Glomerular endothelial cell (primary cell): ENCODE data around the gene PDGFC. TPM values are rescaled to one million over a fixed set of nuclear protein-coding genes. Genes with fewer than 3 reads are reported as not detected.

ENCODE experiments used
- DNase-seq: peaks from one replicate; pipeline ENCODE4 v3.0.0-alpha.2; 2011; ENCODE audit warnings: low read depth, low spot score; ENCODE audit errors: extremely low read depth
- total RNA-seq: library from RNA; depleted of rRNA; stranded (reverse); fragments of >200 nt; gene quantifications from 2 replicates; pipeline ENCODE4 v1.2.3, GENCODE V29; 2015

Gene PDGFC, protein sequence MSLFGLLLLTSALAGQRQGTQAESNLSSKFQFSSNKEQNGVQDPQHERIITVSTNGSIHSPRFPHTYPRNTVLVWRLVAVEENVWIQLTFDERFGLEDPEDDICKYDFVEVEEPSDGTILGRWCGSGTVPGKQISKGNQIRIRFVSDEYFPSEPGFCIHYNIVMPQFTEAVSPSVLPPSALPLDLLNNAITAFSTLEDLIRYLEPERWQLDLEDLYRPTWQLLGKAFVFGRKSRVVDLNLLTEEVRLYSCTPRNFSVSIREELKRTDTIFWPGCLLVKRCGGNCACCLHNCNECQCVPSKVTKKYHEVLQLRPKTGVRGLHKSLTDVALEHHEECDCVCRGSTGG
- 10.9 and 13.7 TPM in 2 replicates for total RNA-seq

DNA sequence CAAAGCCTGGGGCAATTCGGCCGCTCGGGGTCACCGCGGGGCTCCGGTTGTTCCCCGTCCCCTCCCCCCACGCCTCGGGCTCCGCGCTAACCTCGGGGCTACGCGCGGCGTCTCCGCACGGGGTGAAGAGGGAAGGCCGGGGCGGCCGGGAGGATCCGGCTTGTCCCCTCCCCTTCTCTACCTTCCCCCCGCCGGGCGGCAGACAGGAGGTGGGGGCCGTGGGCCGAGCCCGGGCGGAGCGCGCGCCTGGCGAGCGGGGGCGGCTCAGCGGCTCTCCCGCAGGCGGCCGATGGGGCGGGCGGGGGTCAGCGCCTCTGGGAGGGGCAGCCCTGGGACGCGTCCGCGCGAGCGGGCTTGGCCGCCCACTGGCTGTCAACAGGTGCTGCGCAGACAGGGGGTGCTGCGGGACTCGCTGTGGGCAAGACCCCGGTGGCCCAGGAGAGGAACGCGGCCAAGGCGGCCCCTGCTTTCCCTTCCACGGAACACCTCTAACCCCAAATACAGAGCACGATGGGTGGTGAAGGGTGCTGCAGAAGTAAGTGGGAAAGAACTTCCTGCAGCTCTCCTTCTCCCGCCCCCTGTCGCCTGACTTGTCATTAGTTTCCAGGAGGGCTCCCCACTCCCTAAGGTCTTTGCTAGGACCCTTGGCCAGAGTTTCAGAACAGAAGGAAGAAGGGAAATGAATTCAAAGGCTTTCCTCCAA lies at the start of gene PDGFC:
TSS of gene PDGFC (minus strand) at position 124 of the 703 bp plus-strand sequence. CDS start 896 bp downstream, outside the sequence.
- DNase-seq: no peak

DNA sequence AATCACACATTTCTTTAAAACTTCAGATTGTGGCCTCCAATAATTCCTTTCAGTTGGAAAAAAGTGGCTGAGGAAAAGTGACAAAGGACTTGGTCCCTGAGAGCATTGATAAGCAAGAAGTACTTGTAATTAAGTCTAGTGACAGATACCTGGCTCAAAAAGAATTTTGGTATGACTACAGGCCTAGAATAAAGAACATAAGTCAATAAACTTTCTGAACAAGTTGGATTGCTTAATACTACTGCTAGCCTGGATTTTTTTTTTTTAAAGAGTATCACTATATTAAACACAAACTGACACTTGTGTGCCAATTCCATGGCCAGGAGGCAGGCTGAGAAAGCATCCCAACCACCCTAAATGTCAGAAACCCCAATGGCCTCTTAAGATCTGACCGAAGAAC lies 49.3 kb upstream of the PDGFC start:
- DNase-seq: no peak

DNA sequence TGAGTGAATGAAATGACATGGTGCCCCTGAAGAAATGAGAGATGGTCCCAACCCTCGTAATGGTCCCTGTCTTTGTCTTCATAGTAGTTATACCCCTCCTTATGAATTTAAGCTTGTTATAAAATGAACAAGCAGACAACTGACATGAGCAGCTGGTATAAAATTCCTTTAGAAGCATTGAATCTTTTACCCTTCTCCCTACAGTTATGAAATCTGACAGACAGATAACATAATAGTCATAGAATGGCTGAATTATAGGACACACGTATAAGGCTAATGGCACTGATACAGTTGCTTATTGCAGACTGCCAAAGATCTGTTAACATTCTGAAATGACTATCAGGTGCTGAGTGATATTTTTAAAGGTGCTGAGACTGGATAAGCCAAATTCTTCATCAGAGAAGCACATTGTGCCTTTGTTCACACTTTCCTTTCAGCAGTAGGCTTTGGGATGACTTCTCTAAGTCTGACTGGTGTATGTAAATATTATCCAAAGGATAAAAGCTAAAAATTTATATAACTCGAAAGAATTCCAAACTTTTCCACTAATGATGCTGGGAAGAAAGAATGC lies 47.4 kb upstream of the PDGFC start:
- DNase-seq: no peak

DNA sequence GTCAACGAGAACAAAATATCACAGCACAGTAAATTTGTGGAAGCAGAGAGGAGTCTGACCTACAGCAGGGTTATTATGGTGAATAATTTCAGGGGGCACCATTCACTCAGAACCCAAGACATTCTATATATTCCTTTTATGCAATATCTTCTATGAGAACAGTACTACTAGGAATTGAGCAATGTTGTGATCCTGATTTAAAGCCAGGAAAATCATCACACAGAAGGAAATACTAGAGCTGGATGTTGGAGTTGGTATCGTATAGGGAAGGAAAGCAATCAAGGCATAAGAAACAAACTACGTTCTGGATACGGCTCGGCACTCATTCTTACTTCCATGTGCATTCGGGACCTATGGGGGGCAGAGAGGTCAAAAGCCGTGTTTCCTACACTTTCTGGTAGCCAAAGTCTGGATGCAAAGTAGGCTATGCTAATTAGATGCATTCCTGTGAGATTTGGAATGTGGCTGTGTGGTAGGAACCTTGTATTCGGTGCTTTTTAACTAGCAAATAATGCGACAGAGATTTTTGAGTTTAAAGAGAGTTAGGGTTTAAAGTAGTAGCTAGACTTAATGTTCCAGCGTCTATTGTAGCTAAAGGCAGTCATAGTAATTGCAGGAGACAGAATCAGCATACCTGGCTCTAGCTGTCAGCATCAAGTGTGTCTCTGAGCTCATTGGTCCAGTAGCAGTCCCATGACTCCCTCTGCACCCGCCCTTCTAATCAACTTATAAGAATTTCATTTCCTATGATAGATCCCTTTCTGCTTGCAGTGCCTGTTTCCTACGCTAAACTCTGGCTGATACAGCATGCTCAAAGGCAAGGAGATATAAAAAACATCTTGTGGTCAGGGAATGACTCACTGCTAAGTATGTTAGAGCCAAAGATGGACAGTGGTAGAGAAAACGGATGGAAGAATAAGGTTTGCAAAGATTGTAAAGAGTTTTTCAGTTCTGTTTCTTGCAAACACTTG lies 43.3 kb upstream of the PDGFC start:
- DNase-seq: no peak

DNA sequence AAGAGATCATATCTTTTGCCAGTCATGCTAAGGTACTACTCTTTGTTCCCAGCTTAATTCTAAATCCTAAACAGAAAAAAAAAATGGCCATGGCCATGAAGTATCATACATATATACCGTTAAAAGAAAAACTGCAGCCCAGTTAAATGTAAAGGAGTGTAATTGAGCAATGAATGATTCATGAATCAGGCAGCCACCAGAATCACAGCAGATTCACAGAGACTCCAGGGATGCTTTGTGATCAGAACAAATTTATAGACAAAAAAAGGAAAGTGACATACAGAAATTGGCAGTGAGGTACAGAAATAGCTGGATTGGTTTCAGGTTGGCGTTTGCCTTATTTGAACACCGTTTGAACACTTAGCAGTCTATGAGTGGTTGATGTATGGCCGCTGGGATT lies 42.1 kb upstream of the PDGFC start:
- no peak for DNase-seq

- no peak for DNase-seq
Observed at GRCh38 chr4:157012781-157013180, 41.2 kb upstream of the PDGFC start.

- DNase-seq: no peak
Observed at GRCh38 chr4:157012296-157012695, 40.7 kb upstream of the PDGFC start.

DNA sequence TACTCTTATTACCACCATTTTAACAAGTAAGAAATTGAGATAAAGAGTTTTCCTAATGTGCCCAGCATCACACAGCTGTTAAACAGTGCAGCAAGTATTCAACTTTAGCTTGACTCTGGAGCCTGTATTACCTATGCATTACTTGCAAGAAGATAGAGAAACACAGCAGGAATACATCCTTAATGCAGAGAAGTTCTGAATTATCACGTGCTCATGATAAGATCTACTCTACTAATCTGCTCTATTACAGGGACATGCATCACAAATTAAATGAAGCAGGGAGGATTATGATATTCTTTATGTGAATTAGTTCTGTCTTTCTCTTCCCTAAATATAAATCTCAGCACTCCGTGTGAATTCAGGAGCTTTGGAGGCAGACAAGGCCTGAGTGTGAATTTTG lies 39.0 kb upstream of the PDGFC start:
- no peak for DNase-seq

DNA sequence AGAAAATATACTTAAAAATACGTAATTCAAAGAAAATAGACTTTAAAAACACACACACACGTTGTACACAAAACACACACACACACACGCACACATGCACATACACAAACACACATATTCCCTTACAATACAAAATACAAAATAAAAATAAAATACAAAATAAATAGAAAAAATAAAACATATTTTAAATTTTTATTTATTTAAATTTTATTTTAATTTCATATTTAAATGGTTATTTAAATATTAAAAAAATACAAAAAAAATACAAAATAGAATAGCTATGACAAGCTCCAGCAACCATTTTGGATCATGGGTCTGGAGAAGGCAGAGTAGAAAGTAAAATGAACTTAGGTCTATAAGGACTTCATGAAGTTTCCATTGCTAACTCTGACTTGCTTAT lies 34.2 kb upstream of the PDGFC start:
- DNase-seq: no peak

GRCh38 chr4:157005193-157005592 lies 33.6 kb upstream of the PDGFC start:
- no peak for DNase-seq

GRCh38 chr4:157004279-157005161 lies 32.9 kb upstream of the PDGFC start:
- DNase-seq: no peak

DNA sequence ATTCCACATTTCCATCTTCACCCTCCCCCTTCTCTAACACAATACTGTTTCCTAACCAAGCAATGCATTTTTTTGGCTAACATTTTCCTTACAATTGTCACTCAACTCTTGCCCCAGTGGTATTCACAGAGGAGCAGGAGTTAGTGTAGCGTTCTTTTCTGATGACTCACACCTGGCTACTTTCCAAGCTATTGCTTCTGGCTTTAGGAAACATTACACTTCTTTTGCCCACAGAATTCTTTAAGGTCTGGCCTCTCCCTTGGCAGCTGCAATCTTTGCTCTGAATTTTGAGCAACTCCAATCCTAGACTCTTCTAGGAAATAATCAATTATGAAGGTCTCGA lies 27.5 kb upstream of the PDGFC start:
- peak; percentile 100 for DNase-seq

DNA sequence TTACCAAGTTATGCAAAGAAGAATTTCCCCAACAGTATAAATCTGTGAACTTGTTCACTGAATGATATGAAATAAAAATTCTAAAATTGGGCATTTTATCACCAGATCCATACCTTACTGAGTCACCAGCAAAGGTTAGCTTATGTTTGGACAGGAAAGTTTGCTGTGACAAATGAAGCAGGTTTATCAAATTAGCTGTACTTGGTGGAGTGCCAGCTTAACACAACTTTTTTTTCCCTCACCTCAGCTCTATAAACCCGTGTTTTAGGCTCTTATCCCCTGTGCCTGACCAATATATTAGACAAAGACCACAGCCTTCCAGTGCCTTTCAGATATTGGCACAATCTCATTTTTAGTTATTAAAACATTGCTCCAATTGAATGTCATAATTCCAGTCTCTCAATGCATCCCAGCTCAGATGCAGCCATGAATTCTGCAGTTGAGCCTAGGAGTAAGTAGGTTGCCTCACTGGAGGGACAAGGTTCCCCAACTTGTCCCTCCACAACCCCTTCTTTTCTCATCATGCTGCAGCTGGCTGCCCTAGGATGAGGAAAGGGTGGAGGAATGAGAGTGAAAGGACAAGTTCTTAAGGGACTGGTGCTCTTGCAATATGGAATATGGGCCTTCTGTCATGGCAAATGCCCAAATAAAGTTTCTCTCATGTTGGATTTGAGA lies 27.0 kb upstream of the PDGFC start:
- DNase-seq: no peak

DNA sequence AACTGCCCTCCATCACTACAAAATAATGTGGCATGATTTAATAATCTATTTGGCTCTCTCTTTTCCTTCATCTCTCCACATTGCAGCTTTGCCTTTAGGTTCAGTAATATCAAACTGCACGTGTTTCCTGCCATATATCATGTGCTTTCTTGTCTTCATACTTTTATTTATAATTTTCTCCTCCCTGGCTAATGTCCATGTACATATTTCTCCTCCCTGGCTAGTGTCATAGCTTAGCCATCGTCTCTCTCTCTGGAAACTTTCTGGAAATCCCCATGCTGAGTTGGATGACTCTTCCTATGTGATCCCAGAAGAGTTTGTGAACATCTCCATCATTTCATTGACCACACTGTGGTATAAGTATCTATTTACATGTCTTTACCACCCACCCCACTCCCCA lies 21.3 kb upstream of the PDGFC start:
- no peak for DNase-seq

DNA sequence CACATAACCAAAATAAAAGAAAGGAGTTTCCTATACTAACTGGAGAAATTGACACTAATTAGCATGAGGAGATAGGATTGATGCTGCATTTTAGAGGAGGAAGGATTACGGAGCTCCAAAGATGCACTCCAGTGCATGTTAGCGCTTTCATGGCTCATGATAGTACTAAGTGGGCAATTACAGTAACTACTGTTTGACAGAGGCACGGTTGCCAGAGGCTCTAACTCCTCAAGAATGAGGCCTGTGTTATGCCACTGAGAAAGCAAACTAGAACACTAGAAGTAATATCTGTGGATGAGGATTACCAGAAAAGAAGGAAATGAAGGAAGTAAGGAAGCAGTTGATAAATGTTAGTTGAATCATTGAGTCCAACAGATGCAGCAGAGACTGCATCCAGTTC lies 19.6 kb upstream of the PDGFC start:
- no peak for DNase-seq

- DNase-seq: no peak
Observed at GRCh38 chr4:156983366-156983765, 11.8 kb upstream of the PDGFC start.

GRCh38 chr4:156981262-156981769 lies 9.7 kb upstream of the PDGFC start:
- DNase-seq: no peak

- DNase-seq: no peak
Observed at GRCh38 chr4:156977435-156978160, 6.0 kb upstream of the PDGFC start.

DNA sequence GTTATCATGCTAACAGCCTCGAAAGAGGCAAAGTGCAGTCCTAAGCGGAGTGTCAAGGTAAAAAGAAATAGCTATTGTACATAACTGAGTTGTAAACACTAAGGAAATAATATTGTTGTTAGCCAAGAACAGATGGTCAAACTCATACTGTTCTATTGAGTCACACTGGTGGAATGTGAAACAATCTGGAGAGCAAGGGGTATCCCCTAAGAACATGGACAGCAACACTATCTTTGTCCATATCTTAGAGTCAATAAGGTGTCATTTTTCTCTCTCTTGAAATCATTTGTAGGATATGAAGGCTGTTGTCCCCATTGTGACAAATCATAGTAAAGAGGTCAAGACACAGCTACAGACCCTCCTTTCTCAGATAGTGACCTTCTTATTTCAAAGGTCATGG lies 4.5 kb upstream of the PDGFC start:
- DNase-seq: no peak
